GM12891 (cell line): ENCODE results near the gene TMEM273.

Experiments
- POU2F2 ChIP-seq: IDR thresholded peaks from 2 replicates; pipeline ENCODE4 v1.6.1; 2011; ENCODE audit warnings: low read depth, mild to moderate bottlenecking, control low read depth, low read length, moderate library complexity
- TAF1 ChIP-seq: IDR thresholded peaks from 2 replicates; pipeline ENCODE4 v1.6.1; 2011; ENCODE audit warnings: low read depth, low read length, control low read depth

DNA sequence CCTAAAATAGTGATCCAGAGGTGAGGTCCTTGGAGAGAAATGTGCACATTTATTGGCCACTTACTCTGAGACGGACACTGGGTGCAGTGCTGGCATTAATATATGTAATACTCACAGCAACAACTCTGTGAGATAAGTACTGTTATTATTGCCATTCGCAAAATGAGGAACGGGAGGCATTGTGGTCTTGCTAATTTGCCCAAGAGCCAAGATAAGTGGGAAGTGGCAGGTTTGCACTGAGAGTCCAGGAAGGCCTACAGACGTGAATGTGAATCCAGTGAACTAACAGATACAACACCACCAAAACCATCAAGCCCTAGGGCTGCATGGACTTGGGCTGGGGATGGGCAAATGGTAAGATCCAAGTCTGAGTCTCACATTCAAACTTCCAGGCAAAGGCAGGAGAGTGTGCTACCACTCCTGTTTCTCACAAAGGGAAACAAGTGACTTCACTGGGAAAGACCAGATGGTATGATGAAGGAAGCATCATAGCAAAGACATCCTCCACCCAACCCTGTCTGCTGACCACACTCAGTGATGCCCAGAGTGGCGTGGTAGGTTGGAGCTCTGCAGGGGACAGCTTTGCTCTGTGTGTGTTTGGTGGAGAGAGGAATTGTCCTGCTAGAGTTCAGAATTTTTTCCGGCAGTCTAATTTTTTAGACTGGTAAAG is 19.2 kb downstream of the TMEM273 start:
- TF ChIP-seq TAF1 (no peak), POU2F2 (no peak)
